Stimulated activated CD4-positive, alpha-beta T cell treated with anti-CD3 and anti-CD28 coated beads, Interleukin-12 subunit alpha, Interleukin-12 subunit beta, amount 100 ng/mL, for 48 hours (primary cell): ENCODE measurements around the gene CDKN1A.
"Not testable (repeated sequence)": the region's sequence is repeated elsewhere in the genome, so short reads cannot be mapped to it uniquely, and the experiment has no call there.

Experiments used
- DNase-seq, 3 donors: peaks; one replicate each; pipeline ENCODE4 v3.0.0-alpha.2; 2020; ENCODE audit warnings: low read depth in 2 of 3, low spot score in 1 of 3

CDKN1A gene

GRCh38 chr6:36678488-36679042 is at the start of gene CDKN1A:
TSS of gene CDKN1A (plus strand) at chr6:36678714. CDS start at chr6:36684102, 5,388 bp downstream.
- peak; percentile 42 to 75 (median 60) for DNase-seq

DNA sequence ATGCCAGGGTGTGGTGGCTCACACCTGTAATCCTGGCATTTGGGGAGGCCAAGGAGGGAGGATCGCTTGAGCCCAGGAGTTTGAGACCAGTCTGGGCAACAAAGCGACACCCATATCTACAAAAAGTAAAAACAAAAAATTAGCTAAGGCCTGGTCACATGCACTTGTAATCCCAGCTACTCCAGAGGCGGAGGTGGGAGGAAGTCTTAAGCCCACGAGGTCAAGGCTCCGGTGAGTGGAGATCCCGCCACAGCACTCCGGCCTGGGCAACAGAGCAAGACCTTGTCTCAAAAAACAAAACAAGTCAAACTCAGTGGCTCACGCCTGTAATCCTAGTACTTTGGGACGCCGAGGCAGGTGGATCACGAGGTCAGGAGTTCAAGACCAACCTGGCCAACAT is 48.7 kb upstream of the CDKN1A start:
- DNase-seq: no peak

- DNase-seq: no peak
Observed at GRCh38 chr6:36631326-36632011, 47.0 kb upstream of the CDKN1A start.

DNA sequence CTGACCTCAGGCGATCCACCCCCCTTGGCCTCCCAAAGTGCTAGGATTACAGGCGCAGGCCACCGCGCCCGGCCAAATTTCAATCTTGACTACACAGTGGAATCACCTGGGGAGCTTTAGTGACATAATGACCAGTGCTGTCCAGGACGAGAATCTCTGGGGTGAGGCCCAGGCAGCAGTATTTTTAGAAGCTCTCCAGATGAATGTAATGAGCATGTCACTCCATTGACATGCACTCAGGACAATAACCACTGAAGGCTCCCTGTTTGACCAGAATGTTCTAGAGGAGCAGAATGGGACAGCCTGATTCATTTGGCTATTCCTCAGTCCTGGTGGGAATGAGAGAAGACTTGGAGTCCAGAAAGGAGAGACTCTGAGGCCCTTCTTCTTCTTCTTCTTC is 45.1 kb upstream of the CDKN1A start:
- DNase-seq: no peak

- DNase-seq: no peak
Observed at GRCh38 chr6:36633915-36634314, 44.6 kb upstream of the CDKN1A start.

GRCh38 chr6:36634317-36635108 is 44.0 kb upstream of the CDKN1A start:
- DNase-seq: no peak

DNA sequence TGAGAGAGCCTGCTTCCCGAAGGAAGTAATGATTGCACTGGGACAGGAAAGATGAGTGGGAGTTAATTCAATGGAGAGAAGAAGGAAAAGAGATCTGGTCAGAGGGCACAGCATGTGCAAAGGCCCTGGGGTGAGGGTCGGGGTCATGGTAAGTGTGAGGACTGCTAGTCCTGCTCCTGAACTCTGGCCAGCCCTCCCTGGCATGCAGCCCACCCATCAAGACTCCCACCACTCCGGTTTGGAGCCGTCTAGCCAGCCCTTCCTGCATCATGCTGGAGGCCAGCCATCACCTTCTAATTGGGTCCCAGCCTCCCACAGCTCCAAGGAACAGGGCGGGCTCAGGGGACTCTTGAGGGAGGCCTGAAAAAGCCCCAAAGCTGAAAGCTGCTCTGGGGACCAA is 42.2 kb upstream of the CDKN1A start:
- no peak for DNase-seq

GRCh38 chr6:36636687-36637418 is 41.7 kb upstream of the CDKN1A start:
- no peak for DNase-seq

DNA sequence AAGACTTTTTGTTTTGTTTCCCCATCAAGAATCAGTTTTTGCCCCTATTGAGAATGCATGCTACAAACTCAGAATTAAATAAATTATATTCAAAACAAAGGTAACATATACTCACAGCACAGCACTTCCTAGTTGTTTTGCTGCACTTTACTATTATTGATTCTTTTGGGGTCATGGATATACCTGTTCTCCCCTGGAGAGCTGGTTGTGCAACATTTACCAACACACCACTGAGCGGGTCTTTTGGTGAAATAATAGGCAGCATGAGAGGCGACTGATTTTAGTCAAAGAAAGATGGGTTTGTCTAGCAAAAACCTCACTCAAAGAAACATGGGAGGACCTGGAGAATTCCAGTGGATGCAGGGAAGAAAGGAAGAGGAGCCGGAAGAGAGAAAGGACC is 39.9 kb upstream of the CDKN1A start:
- DNase-seq: no peak

- no peak for DNase-seq
Observed at GRCh38 chr6:36639171-36639808, 39.2 kb upstream of the CDKN1A start.

DNA sequence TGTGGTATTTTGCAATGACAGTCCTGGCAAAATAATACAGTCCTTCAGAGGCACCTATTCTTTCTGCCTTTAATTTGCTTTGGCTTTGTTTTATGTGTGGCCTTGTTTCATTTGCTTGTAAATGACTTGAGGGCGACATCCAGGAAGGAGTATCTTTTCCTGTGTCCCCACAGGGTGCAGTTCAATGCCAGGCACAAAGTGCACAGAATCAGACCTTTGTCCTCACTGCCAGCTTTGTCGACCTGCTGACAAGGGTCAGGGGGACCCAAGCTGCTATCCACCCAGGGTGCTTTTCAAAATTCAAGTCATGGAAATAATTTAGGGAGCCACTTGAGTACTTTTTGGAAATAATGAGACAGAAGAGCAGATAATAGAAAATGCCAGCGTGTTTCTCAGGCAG is 37.0 kb upstream of the CDKN1A start:
- no peak for DNase-seq

DNA sequence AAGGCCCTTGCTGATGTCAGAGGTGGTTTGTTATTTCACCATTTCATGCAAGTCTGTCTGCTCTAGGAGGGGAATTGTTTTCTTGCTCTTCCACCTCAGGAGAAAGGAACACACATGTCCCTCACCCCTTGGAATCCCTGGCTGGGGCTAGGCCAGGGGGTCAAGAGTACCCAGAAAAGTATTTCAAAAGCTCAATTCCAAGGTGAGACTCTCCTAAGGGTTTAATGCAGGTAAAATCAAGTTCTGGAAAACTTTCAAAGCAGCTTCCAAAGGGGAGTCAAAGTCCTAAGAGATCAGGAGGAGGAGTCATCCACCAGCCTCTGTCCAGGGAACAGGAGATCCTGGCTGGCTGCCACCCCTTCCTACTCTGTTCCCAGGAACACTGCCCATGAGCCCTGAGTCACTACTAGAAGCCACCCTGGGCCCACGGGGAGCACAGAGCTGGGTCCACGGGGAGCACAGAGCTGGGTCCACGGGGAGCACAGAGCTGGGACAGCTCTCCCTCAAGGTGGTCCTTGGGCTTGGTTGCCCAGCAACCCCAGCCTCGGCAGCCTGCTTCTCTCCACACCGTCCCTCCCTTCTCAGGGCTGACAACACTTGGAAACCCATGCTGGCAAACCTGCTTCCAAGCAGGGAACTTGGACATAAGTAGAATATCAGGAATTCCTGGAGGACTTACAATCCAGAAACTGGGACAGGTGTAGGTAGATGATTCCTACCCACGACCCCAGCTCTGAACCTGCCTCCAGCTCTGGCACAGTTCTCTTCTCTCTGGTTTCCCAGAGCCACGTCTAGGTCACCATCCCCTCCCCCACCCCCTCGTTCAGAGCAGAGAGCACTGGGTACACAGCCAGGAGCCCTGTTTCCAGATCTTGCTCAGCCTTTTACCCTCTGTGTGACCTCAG is 35.3 kb upstream of the CDKN1A start:
- DNase-seq: no peak

DNA sequence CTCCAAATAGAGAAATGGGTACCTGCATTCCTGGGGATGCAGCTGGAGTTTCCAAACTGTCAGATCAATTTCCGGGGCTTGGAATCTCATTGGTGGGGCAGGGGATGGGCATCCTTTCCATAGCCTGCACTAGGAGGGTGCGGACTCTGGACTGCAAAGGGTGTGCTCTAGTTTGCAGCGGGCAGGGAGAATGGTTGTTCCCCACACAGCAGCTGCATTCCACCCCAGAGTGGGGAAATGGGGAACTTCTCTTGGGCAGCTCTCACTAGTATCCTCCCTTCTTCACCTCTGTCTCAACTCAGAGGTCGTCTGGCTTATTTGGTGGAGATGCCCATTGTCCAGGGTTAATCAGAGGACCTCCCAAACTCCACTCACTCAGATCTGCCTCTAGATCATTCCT is 34.5 kb upstream of the CDKN1A start:
- DNase-seq: no peak

GRCh38 chr6:36649086-36649485 is 29.4 kb upstream of the CDKN1A start:
- DNase-seq: no peak

DNA sequence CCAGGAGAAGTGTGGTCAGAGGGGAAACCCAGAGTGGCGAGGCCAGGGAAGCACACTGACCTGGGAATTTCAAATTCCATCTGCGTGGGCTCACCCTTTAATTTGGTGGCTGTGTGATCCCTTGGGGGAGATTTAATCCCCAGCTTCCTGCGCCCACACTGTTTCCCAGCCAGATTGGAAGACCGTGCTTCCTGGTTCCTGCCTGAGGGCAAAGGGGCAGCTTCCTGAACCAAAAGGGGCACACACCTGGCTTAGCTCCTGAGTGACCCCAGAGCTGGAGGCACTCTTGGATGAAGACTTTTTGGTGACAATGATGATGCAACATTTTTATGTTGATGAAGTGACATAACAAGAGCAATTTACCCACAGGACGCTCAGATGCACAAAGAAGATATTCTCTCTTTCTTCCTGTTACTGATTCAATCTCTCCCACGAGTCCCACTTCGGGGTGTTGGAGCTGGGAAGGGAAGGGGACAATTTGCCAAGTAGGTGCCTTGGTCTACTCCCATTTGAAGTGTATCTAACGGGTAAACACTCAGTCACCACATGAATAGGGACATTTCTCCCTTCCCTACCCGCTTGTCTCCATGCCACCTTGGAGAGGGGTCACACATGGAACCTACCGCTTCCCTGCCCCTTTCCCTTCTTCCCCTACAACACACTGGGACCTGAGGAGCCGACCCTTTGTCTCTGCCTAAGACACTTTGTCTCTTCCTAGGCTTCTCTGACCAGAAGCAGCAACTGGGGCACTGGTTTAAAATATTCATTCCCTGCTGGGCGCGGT is 28.6 kb upstream of the CDKN1A start:
- no peak for DNase-seq

DNA sequence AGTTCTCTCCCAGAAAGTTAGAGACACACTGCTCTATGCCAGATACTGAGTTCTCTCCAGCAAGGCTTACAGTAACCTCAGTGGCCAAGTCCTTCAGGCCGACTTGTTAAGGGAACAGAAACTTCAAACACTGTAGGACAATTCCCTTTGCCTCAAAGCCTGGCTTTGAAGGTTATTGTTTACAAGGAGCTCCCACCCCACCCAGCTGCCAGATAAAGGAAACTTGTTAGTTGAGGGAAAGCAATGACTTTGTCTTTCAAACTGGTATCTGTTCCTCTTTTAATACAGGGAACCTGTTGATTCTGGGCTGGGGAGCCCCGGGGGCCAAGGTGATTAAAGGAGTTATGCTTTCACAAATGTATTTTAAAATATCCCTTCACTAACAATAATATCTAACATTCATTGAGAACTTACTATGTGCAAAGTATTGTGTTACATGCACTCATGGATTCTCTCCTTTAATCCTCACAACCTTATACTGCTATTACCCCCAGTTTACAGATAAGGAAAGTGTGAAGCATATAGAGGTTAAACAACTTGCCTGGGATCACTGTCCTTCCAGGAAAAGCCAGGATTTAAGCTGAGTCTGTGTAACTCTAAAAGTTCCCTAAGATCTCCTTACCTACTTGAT is 27.6 kb upstream of the CDKN1A start:
- DNase-seq: no peak

DNA sequence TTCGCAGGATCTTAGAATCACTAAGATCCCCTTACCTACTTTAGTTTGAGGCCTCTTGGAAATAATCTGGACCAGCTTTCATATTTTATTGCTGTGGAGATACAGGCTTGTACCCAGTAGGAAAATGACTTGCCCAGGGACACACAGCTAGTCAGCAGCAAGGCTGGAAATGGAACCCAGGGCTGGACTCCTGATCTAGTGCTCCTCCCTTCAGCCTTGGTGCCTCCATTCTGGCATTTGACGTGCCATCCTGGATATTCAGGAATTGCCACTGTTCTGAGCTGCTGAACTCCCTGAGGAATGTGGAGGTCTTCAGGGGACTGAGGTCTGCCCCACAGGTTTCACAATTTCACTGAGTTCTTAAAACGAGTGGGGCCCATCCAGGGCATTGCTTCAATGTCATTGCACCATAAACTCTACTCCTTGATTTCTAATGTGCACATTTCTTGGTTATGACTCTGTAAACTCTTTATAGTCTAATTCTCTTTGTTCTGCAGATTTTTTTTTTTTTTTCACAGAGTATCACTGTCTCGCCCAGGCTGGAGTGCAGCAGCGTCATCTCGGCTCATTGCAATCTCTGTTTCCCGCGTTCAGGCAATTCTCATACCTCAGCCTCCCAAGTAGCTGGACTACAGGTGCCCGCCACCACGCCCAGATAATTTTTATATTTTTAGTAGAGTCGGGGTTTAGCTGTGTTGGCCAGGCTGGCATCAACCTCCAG is 26.7 kb upstream of the CDKN1A start:
- DNase-seq: no peak

DNA sequence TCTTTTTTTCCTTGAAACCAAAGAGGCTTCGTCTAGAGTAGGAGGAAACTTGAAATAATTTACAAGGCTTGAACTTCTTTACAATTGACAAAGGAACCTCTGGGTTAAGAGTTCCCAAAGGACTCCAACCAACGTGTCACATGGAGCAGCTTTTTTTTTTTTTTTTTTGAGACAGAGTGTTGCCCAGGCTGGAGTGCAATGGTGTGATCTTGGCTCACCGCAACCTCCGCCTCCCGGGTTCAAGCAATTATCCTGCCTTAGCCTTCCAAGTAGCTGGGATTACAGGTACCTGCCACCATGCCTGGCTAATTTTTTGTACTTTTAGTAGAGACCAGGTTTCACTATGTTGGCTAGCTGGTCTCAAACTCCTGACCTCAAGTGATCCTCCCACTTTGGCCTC is 24.0 kb upstream of the CDKN1A start:
- not testable (repeated sequence) for DNase-seq
